Measurements from ENCODE around the gene FOXC1. TPM values are rescaled to one million over a fixed set of nuclear protein-coding genes. Genes with fewer than 3 reads are reported as not detected.

Gene FOXC1
- total RNA-seq, 1 donor from 2014 or later: 0.45 TPM

GRCh38 chr6:1577896-1578745 lies 31.6 kb upstream of the FOXC1 start:
- H3K36me3 Mint-ChIP-seq: no peaks in the 10 kb centered on the region
- H3F3A ChIP-seq (ENCODE audit: low read depth): peaks cover 6% of the 10 kb centered on the region
- no peak overlapping the region for H2AFZ ChIP-seq (replicated peaks)
- no peak overlapping the region for H3K27ac ChIP-seq
- H3K9me3 Mint-ChIP-seq: peaks cover 2% of the 10 kb centered on the region
- H3K27me3 ChIP-seq: no peaks in the 10 kb centered on the region
- H3K4me1 ChIP-seq: peaks cover 15% of the 10 kb centered on the region
- no peak overlapping the region for H3K4me3 ChIP-seq
- peaks cover 47% of the 10 kb centered on the region for H3K4me1 Mint-ChIP-seq
- no peak overlapping the region for H3K4me2 ChIP-seq
- no peak for DNase-seq (ENCODE audit: low spot score)
- H3K79me2 ChIP-seq (ENCODE audit: low read depth): no peaks in the 10 kb centered on the region
- no peak overlapping the region for H3K27ac Mint-ChIP-seq
- no peaks in the 10 kb centered on the region for H3K9me3 ChIP-seq (ENCODE audit: low read depth)
- H3K4me3 Mint-ChIP-seq: no peak overlapping the region
- H3K27me3 Mint-ChIP-seq (ENCODE audit: insufficient read depth, low read depth): peaks cover 4% of the 10 kb centered on the region
- TF ChIP-seq EZH2phosphoT487 (IDR thresholded peaks at IDR 0.05) (no peak), EZH2 (IDR thresholded peaks at IDR 0.05) (no peak)
- TF ChIP-seq, protein P1, sequence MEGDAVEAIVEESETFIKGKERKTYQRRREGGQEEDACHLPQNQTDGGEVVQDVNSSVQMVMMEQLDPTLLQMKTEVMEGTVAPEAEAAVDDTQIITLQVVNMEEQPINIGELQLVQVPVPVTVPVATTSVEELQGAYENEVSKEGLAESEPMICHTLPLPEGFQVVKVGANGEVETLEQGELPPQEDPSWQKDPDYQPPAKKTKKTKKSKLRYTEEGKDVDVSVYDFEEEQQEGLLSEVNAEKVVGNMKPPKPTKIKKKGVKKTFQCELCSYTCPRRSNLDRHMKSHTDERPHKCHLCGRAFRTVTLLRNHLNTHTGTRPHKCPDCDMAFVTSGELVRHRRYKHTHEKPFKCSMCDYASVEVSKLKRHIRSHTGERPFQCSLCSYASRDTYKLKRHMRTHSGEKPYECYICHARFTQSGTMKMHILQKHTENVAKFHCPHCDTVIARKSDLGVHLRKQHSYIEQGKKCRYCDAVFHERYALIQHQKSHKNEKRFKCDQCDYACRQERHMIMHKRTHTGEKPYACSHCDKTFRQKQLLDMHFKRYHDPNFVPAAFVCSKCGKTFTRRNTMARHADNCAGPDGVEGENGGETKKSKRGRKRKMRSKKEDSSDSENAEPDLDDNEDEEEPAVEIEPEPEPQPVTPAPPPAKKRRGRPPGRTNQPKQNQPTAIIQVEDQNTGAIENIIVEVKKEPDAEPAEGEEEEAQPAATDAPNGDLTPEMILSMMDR (IDR thresholded peaks at IDR 0.05): no peak
- H3K9ac ChIP-seq: no peak overlapping the region
- H3K36me3 ChIP-seq: no peaks in the 10 kb centered on the region
- H4K20me1 ChIP-seq (ENCODE audit: low read depth): no peaks in the 10 kb centered on the region

- no peak overlapping the region for H3K9ac ChIP-seq
- peaks cover 6% of the 10 kb centered on the region for H3K9me3 Mint-ChIP-seq
Observed at GRCh38 chr6:1579096-1579495, 30.6 kb upstream of the FOXC1 start.

GRCh38 chr6:1580109-1580508 lies 29.6 kb upstream of the FOXC1 start:
- no peak overlapping the region for H3K4me2 ChIP-seq
- no peak overlapping the region for H3K4me3 ChIP-seq
- peaks cover 6% of the 10 kb centered on the region for H3K4me1 ChIP-seq
- DNase-seq (ENCODE audit: low spot score): no peak
- H4K20me1 ChIP-seq (ENCODE audit: low read depth): no peaks in the 10 kb centered on the region
- no peak overlapping the region for H3K4me3 Mint-ChIP-seq
- no peak overlapping the region for H3K27ac Mint-ChIP-seq
- no peaks in the 10 kb centered on the region for H3K36me3 ChIP-seq
- H3K36me3 Mint-ChIP-seq: peaks cover 4% of the 10 kb centered on the region
- peaks cover 4% of the 10 kb centered on the region for H3K27me3 Mint-ChIP-seq (ENCODE audit: insufficient read depth, low read depth)
- H3K9me3 Mint-ChIP-seq: peaks cover 8% of the 10 kb centered on the region
- no peaks in the 10 kb centered on the region for H3K9me3 ChIP-seq (ENCODE audit: low read depth)
- H3F3A ChIP-seq (ENCODE audit: low read depth): no peaks in the 10 kb centered on the region
- peaks cover 31% of the 10 kb centered on the region for H3K4me1 Mint-ChIP-seq
- TF ChIP-seq EZH2 (IDR thresholded peaks at IDR 0.05): no peak
- TF ChIP-seq, protein P1 (IDR thresholded peaks at IDR 0.05): no peak
- TF ChIP-seq EZH2phosphoT487 (IDR thresholded peaks at IDR 0.05): no peak
- H3K9ac ChIP-seq: no peak overlapping the region
- H3K27me3 ChIP-seq: no peaks in the 10 kb centered on the region
- no peaks in the 10 kb centered on the region for H3K79me2 ChIP-seq (ENCODE audit: low read depth)
- no peak overlapping the region for H3K27ac ChIP-seq
- H2AFZ ChIP-seq (replicated peaks): no peak overlapping the region

More at GRCh38 chr6:1579096-1579495, 30.6 kb upstream of the FOXC1 start:
- no peak overlapping the region for H3K4me3 ChIP-seq
- no peak for DNase-seq (ENCODE audit: low spot score)
- H3K4me1 Mint-ChIP-seq: peaks cover 41% of the 10 kb centered on the region
- H2AFZ ChIP-seq (replicated peaks): no peak overlapping the region
- no peak overlapping the region for H3K27ac ChIP-seq
- peaks cover 15% of the 10 kb centered on the region for H3K4me1 ChIP-seq
- no peak overlapping the region for H3K27ac Mint-ChIP-seq
- TF ChIP-seq, protein P1 (IDR thresholded peaks at IDR 0.05): no peak
- no peak for TF ChIP-seq EZH2 (IDR thresholded peaks at IDR 0.05)
- TF ChIP-seq EZH2phosphoT487 (IDR thresholded peaks at IDR 0.05): no peak
- H3K9me3 ChIP-seq (ENCODE audit: low read depth): no peaks in the 10 kb centered on the region
- H4K20me1 ChIP-seq (ENCODE audit: low read depth): no peaks in the 10 kb centered on the region
- no peak overlapping the region for H3K4me3 Mint-ChIP-seq
- H3K79me2 ChIP-seq (ENCODE audit: low read depth): no peaks in the 10 kb centered on the region
- no peaks in the 10 kb centered on the region for H3K36me3 ChIP-seq
- peaks cover 4% of the 10 kb centered on the region for H3K27me3 Mint-ChIP-seq (ENCODE audit: insufficient read depth, low read depth)
- H3F3A ChIP-seq (ENCODE audit: low read depth): peaks cover 6% of the 10 kb centered on the region
- no peaks in the 10 kb centered on the region for H3K27me3 ChIP-seq
- H3K36me3 Mint-ChIP-seq: peaks cover 2% of the 10 kb centered on the region
- no peak overlapping the region for H3K4me2 ChIP-seq

Data from neural progenitor cell (in vitro differentiated cells).